ENCODE results near the gene CD99L2.

Gene CD99L2

GRCh38 chrX:150777328-150777992 lies 121.0 kb downstream of the CD99L2 start:
- no peak for DNase-seq

GRCh38 chrX:150775569-150776350 lies 122.7 kb downstream of the CD99L2 start:
- no peak for DNase-seq

- DNase-seq = no peak
Observed at GRCh38 chrX:150774798-150775568, 123.5 kb downstream of the CD99L2 start.

GRCh38 chrX:150773634-150774033 lies 124.8 kb downstream of the CD99L2 start:
- no peak for DNase-seq

GRCh38 chrX:150773117-150773516 lies 125.4 kb downstream of the CD99L2 start:
- DNase-seq = no peak

GRCh38 chrX:150772150-150772970 lies 126.1 kb downstream of the CD99L2 start:
- peak in 1 of 2 donors; percentile 28 for DNase-seq

- no peak for DNase-seq
Observed at GRCh38 chrX:150771116-150771515, 127.4 kb downstream of the CD99L2 start.

- no peak for DNase-seq
Observed at GRCh38 chrX:150770623-150771022, 127.8 kb downstream of the CD99L2 start.

GRCh38 chrX:150769408-150769807 lies 129.1 kb downstream of the CD99L2 start:
- no peak for DNase-seq

GRCh38 chrX:150768580-150769190 lies 129.8 kb downstream of the CD99L2 start:
- no peak for DNase-seq

GRCh38 chrX:150768132-150768485 lies 130.4 kb downstream of the CD99L2 start:
- no peak for DNase-seq

- peak in 1 of 2 donors; percentile 0 for DNase-seq
Observed at GRCh38 chrX:150767475-150768131, 130.9 kb downstream of the CD99L2 start.

GRCh38 chrX:150767045-150767395 lies 131.4 kb downstream of the CD99L2 start:
- no peak for DNase-seq

- DNase-seq = no peak
Observed at GRCh38 chrX:150766351-150767044, 132.0 kb downstream of the CD99L2 start.

- DNase-seq = no peak
Observed at GRCh38 chrX:150765782-150766350, 132.6 kb downstream of the CD99L2 start.

GRCh38 chrX:150765237-150765636 lies 133.2 kb downstream of the CD99L2 start:
- DNase-seq = no peak

GRCh38 chrX:150763810-150764209 lies 134.7 kb downstream of the CD99L2 start:
- DNase-seq = no peak

GRCh38 chrX:150763303-150763797 lies 135.1 kb downstream of the CD99L2 start:
- no peak for DNase-seq

- DNase-seq = no peak
Observed at GRCh38 chrX:150762258-150763165, 136.0 kb downstream of the CD99L2 start.

- no peak for DNase-seq
Observed at GRCh38 chrX:150761819-150762216, 136.7 kb downstream of the CD99L2 start.
